ENCODE measurements around the gene SULT1A1.
"Not testable (repeated sequence)": the region's sequence is repeated elsewhere in the genome, so short reads cannot be mapped to it uniquely, and the experiment has no call there.

SULT1A1 gene

DNA sequence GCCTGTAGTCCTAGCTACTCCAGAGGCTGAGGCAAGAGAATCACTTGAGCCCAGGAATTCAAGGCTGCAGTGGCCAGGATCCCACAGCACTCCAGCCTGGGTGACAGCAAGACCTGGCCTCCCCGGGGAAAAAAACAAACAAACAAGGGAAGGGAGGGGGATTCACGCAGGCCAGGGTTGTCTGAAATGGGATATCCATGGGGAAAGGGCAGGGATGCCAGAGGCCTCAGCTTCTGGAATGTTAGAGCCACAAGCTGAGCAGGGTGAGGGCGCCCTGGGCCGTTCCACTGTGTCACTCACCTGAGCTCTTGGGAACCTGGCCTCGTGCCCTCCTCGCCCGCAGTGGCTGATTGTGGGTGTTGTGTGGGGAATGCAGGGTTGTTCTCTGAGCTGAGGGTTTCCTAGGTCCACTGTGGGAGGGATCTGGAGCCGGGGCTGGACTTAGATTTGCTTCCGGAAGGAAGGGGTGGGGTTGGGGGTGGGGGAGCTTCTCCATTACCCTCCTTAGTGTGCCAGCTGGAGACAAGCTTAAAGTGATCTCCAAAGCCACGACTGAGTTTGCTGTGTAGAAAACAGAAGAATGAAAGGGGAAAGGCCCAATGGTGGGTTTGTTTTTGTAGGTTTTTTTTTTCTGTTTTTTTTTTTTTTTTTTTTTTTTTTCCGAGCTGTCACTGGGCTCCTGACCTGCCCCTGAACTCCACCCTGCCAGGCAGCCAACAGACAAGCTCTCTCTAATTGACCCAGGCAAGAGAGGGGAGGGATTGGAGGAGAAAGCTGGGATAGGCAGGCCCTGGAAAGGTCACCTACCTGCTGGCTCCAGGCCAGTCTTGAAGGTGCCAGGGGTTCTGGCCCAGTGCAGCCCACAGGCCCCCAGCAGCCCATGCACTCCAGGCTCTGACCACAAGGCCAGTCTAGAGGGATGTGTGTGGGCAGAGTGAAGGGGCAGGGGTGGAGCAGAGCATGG is at the start of gene SULT1A1:
TSS of gene SULT1A1 (minus strand) at position 414 of the 964 bp plus-strand sequence. CDS start 1,189 bp downstream, outside the sequence.
- no peak for DNase-seq (ENCODE audit: low read depth in 2 of 2)

DNA sequence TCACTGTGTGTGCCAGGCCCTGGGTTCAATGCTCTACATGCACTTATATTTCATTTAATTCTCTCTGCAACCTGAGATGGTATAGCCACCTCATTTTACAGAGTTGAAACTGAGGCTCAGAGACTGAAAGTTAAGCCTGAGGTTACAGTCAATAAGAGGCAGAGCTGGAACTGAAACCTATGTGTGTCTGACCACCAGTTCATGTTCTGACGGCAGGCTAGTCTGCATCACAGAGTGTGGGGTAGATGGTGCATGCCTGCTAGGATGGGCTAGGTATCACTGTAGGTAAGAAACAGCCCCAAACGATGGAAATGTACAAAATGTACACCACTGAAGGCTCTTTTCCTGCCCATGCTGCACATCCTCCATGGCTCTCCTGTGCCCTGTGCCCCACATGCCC is 30.1 kb upstream of the SULT1A1 start:
- DNase-seq (ENCODE audit: low read depth in 2 of 2) = not testable (repeated sequence)

DNA sequence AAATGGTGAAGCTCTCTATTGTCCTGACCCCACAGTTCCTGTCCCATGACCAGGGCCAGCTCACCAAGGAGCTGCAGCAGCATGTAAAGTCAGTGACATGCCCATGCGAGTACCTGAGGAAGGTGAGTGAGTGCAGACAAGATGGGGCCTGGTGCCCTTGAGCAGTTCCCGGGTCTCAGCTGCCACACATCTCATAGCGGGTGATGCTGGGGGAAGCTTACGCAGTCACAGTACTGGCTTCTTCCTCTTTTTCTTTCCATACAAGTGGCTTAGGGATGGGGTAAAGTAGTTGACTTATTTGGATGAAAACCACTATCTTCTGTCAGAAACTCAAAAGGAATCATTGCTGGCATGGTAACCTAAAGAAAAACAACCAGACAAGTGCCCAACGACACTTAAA is 28.5 kb upstream of the SULT1A1 start:
- not testable (repeated sequence) for DNase-seq (ENCODE audit: low read depth in 2 of 2)

DNA sequence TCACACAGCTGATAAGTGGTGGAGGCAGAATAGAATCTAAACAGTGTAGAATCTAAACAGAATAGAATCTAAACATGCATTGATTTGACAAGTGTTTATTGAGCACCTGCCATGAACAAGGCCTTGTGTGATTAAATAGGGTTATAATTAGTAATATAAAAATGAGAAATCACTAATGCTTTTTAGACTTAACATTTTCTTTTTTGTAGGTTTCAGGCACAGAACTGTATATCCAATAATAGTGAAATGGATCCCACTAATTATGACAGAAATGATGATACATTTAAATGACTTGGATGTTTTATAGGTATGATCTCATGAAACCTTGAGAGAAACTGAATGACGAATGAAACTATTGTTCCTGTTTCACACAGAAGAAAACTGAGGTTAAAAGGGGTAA is 27.9 kb upstream of the SULT1A1 start, which contains the start of gene NPIPB8:
TSS of gene NPIPB8 (plus strand) at position 301 of the 400 bp plus-strand sequence. CDS start 296 bp downstream, outside the sequence.
- not testable (repeated sequence) for DNase-seq (ENCODE audit: low read depth in 2 of 2)

DNA sequence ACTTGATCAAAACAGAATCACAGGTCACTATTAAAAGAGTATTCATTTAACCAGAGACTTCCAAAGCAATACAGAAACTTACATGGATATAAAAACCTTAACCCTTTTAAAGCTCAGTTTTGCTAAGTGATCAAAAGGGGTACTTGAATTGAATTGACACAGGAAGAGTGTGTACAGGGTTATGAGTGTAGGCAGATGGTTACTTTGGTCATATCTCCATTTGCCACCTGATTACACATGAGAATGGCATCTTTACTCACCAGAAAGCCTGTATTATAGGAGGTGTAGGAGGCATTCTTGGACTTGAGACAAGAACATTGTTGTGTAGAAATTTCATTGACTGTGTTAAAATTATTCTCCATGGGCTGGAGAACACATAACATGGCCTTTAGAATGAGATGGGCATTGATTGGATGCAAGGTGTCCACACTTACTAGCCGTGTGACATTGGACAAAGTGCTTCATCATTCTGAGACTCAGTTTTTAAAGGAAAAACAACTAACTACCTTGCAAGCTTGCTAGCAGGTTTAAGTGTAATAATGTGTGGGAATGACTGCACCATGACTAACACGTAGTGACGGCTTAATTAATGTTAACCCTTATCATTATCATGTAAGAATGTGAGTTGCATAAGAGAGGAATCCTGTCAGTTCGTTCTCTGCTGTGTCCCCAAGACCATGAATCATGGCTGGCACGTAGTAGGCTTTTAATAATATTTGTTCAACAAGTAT is 26.4 kb upstream of the SULT1A1 start:
- not testable (repeated sequence) for DNase-seq (ENCODE audit: low read depth in 2 of 2)

DNA sequence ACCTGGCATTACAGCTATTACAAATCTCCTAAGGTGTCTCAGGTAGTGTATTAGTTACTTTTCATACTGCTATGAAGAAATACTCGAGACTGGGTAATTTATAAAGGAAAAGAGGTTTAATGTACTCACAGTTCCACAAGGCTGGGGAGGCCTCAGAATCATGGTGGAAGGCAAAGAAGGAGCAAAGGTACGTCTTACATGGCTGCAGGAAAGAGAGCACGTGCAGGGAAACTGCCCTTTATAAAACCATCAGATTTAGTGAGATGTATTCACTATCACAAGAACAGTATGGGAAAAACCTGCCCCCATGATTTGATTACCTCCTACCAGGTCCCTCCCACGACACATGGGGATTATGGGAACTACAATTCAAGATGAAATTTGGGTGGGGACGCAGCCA is 21.1 kb upstream of the SULT1A1 start:
- not testable (repeated sequence) for DNase-seq (ENCODE audit: low read depth in 2 of 2)

DNA sequence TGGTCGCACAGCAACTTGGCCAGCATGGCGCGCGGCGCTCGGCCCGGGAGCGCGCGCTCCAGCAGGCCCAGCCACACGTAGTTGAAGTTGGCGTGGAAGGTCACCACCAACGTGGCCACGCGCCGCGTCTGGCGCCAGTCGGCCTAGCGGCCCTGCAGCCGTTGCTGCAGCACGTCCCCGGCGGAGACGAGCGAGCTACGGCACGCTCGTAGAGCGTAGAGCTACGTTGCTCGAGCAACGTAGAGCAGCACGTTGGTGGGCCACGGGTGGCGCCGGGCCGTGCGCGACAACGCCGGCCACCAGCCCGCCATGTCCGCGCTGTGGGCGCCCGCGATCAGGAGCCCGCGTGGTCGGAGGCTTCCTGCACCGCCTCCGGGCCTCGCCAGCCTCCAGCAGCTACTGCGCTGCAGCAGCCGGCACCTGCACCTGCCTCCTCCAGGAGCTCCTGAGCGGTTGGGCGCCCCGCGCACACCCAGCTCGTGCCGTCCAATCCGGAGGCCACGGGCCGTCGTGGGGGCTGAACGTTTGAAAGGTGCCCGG is 13.4 kb upstream of the SULT1A1 start:
- peak; percentile 27 to 43 for DNase-seq (ENCODE audit: low read depth in 2 of 2)

DNA sequence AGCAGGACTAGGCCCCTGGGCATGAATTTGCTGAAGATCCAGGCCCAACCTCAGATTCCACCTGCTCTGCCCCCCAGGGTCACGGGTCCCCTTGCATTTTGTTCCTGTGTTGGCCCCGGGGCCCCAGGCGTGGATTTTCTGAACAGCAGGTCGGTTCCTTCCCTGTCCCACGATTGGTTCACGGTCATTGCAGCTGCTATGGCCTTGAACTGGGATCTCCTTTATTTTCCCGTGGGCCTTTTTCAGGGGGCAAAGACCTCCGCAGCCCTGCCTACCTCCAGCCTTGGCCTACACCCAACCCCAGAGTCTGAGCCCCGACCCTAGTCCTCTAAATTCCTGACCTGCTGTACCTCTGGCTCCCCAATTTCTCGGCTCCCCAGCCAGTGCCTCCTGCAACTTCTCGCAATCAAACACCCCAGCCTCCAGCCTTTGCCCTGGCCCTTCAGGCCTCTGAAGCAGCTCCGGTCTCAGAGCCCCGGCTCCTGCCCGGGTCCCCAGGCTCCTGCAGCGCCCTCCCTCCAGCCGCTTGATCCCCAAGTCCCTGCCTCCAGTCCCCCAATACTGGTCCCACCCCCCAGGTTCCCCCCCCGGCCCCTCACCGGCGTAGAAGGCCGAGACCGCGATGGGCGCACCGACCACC is 12.8 kb upstream of the SULT1A1 start:
- DNase-seq (ENCODE audit: low read depth in 2 of 2) = not testable (repeated sequence)

DNA sequence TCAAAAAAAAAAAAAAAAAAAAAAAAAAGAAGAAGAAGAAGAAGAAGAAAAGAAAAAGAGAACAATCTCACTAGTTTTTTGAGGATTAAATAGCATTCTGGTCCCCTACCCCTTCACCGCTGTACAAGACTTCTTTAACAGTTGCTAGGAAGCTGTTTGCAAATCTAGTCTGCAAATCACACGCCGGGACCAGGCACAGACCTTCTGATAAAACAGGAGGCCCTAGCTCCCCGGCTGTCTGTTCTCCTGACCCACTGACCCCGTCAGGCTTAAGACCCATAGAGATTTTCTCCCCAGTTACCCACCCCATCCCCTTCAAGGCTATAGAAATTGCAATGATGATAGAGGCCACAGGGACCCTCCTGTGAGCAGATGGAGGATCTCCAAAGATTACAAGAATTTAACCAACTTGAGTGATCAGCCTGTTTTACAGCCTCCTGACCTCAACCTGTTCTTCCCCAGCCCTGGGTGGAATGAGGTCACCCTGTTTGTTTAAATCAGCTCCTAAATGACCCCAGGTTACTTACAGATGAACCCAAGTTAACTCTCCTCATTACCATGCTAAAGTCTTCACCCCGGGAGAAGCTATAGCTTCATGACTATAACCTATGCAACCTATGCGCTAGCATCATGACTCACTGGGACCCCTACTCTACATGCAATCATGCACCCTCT is 11.8 kb upstream of the SULT1A1 start:
- DNase-seq (ENCODE audit: low read depth in 2 of 2) = no peak

DNA sequence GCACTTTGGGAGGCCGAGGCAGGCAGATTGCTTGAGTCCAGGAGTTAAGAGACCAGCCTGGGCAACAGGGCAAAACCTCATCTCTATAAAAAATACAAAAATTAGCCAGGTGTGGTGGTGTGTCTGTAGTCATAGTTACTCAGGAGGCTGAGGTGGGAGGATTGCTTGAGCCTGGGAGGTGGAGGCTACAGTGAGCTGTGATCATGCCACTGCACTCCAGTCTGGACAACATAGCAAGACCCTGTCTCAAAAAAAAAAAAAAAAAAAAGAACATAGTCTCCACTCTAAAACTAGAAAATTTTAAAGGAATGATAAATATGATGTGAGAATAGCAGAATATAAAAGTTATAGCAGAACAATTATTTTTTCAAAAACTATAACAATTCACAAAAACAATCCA is 10.5 kb upstream of the SULT1A1 start:
- not testable (repeated sequence) for DNase-seq (ENCODE audit: low read depth in 2 of 2)

DNA sequence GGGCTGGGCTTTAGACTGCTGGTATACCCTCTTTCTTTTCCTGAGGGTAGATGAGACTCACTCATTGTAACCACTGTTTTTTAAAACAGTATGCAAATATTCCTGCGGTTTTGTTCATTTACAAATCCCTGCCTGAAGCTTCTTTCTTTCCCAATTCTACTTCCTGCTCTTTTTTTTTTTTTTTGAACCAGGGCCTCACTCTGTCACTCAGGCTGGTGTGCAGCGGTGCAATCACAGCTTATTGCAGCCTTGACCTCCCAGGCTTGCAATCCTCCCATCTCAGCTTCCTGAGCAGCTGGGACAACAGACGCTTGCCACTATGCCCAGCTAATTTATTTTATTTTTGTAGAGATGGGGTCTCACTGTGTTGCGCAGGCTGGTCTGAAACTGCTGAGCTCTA is 8.0 kb upstream of the SULT1A1 start:
- DNase-seq (ENCODE audit: low read depth in 2 of 2) = no peak

DNA sequence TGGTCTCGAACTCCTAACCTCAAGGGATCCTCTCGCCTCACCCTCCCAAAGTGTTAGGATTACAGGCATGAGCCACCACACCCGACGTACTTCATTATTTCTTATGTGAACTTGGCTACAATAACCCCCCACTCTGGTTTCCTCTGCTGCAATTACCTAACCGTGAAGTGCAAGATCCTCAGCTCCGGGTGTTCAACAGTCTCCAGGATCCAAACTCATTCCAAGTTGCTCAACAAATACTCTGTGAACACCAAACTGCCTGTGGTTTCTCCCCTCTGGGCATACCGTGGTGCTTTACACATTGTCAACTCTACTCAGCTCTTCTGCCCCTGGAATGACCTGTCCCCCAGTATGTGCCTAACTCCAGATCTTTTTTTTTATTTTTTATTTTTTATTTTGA is 6.8 kb upstream of the SULT1A1 start:
- DNase-seq (ENCODE audit: low read depth in 2 of 2) = no peak

DNA sequence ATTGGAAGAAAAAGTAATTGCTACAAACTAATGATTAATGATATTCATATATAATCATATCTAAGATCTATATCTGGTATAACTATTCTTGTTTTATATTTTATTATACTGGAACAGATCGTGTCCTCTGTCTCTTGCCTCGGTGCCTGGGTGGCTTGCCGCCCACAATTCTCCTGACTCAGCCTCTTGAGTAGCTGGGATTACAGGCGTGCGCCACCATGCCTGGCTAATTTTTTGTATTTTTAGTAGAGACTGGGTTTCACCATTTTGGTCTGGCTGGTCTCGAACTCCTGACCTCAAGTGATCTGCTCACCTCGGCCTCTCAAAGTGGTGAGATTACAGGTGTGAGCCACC is 6.4 kb upstream of the SULT1A1 start:
- not testable (repeated sequence) for DNase-seq (ENCODE audit: low read depth in 2 of 2)

DNA sequence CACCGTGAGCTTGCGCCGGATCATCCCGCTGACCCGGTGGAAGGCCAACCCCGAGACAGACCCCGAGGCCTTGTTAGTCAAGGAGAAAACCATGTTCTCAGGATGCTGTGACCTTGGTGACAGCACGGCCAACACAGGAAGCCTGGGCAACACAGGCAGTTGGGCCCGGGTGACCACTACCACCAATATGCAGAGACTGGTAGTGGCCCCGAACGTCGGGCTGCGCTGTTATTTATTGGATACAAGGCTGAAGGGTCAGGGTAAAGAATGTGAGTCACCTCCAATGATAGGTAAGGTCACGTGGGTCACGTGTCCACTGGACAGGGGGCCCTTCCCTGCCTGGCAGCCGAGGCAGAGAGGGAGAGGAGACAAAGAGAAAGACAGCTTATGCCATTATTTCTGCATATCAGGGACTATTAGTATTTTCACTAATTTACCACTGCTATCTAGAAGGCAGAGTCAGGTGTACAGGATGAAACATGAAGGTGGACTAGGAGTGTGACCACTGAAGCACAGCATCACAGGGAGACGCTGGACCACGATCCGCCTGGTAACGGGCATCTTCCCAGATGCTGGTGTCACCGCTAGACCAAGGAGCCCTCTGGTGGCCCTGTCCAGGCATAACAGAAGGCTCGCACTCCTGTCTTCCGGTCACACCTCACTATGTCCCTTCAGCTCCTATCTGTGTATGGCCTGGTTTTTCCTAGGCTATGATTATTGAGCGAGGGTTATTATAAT is 5.8 kb upstream of the SULT1A1 start:
- not testable (repeated sequence) for DNase-seq (ENCODE audit: low read depth in 2 of 2)

DNA sequence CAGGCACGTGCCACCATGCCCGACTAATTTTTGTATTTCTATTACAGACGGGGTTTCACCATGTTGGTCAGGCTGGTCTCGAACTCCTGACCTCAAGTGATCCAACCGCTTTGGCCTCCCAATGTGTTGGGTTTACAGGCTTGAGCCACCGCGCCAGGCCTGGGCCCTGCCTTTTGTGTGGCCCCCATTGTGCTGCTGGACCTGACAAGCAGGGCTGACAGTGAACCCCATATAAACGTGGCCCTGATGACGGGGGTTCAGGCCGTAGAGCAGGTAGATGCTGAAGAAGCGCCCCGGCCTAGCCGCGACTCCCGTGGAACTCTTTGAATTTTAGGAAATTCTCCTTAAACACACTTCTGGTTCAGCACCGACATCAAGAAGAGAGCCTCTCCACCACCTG is 4.7 kb upstream of the SULT1A1 start:
- DNase-seq (ENCODE audit: low read depth in 2 of 2) = not testable (repeated sequence)

DNA sequence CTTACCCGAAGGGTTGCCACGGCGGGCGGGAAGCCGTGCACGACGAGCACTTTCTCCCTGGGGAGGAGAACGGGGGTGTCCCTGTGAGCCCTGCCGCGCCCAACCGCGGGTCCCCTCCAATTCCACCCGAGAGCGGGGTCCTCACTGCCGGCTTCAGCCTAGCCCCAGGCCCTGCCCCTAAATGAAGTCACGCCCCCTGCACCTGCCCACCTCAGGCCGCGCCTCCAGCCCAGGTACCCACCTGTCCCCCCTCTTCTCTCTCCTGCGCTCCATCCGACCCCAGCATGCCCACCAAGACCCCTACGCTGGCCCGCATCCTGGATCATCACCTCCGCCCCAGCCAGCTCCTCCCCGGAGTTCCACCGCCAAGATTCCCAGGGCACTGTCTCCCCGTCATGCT is 4.1 kb upstream of the SULT1A1 start:
- not testable (repeated sequence) for DNase-seq (ENCODE audit: low read depth in 2 of 2)

DNA sequence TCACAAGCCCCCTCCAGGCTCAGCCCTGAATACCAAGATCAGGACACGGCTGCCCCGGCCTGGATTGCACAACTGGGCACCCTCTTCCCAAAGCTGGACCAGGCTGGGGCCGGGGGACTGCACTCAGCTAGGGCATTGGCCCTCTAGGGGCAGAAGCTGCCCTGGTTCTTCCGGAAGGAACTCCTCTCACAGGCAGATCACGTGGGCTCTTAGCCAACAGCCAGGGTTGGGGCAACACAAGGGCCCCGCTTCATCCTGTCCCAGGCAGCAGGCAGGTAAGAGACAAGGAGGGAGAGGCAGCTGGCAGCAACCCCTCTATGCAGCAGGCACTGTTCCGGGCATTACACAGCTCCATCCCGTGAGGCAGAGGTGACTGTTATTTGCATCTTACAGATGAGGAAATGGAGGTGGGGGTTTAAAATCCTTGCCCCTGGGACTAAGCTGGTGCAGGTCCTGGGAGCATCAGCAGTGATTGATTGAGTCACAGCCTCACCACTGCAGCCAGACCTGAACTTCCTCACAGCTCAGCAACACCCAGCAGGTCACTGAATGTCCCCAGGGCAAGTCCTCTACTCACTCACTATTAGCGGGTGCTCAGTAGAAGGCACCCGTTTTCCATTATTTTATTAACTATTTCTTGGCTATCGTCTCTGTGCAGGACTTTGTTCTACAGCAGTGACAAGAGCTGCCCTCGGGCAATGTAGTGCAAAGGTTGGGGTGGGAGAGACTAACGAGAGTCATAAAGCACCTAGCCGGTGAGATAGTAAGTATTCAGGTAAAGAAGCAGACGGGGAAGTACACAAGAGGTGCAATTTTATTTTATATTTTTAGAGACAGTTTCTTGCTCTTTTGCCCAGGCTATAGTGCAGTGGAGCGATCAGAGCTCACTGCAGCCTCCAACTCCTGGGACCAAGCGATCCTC is 2.8 kb upstream of the SULT1A1 start:
- not testable (repeated sequence) for DNase-seq (ENCODE audit: low read depth in 2 of 2)

DNA sequence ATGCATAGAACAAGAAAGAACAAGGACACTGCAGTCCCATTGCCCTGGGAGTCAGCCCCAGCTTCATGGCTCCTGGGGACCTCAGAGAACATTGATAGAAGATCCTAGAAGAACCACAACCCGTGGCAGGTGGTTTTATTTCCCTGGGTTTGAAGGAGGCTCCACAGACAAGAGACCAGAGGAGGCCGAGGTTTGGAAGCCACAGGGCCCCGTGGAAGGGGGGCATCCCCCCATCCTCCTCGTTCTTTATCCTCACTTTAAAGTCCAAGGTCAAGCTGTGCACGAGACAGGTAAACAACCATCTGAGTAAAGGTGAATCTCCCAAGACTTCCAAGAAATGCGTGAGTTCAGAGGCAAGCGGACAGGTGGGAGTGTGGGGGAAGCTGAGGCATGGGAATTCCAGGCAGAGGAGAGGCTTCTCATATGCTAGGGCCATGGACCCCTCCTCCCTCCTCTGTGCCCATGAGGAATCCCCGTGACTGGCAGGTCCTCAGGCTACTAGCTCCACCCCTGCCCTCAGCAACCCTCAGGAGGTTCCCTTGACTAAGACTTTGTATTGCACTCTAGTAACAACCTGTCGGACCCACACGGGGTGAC is 849 bp upstream of the SULT1A1 start:
- no peak for DNase-seq (ENCODE audit: low read depth in 2 of 2)
